DMS53 treated with DMSO at 0.1 percent for 48 hours (cell line): ENCODE data around the gene BOLA2B.
"Not testable (repeated sequence)": the region's sequence is repeated elsewhere in the genome, so short reads cannot be mapped to it uniquely, and the experiment has no call there.

Experiments
- DNase-seq: peaks from one replicate; lab custom pipeline; 2025; ENCODE audit not compliant: unreplicated experiment; lab: John Stamatoyannopoulos, UW

The BOLA2B gene

DNA sequence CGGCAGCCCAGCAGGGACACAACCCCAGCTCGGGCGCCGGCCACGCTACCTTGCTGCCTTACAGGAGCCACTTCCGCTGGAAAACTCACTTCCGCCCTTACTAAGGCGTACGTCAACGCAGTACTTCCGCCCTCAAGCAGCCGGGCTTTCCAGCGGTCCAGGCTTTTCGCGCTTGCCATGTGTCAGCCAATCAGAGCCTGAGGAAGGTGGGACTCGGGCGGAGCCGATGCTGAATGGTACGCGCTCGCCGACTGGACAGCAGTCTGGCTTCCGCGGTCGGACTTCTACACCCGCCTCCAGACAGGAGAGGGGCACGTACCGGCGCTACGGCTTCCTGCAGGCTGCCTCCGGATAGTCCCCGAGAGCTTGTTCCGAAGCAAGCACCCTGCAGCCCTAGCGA is at the start of gene BOLA2B, which contains the start of gene SLX1A:
Gene BOLA2B, minus strand, starts transcription at position 52 of the 400 bp plus-strand sequence. CDS start 71 bp downstream, outside the sequence.
Gene SLX1A, plus strand, starts transcription at position 261 of the 400 bp plus-strand sequence. CDS start 210 bp downstream, outside the sequence.
- not testable (repeated sequence) for DNase-seq

DNA sequence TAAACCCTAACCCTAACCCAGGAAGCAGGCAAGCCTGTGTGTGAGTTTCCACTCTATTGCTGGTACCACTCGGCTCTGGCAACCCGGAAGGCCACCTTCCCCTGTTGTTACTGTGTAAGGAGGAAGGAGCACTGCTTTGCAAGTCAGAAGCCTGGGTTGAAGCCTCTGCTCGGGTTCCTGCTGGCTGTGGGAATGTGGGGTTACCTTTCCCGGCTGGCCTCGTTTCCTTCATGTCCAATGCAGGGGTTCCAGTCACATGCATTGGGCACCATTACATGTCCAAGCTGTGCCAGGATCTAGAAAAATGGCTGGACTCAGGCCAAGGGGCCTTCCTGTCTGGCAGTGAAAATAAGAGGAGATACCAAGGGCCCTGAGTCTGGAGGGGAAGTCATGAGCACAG is 23.6 kb upstream of the BOLA2B start:
- DNase-seq: not testable (repeated sequence)

GRCh38 chr16:30211414-30211813 is 17.9 kb upstream of the BOLA2B start:
- DNase-seq: not testable (repeated sequence)

- not testable (repeated sequence) for DNase-seq
Measured at GRCh38 chr16:30209032-30209431, 15.6 kb upstream of the BOLA2B start.

DNA sequence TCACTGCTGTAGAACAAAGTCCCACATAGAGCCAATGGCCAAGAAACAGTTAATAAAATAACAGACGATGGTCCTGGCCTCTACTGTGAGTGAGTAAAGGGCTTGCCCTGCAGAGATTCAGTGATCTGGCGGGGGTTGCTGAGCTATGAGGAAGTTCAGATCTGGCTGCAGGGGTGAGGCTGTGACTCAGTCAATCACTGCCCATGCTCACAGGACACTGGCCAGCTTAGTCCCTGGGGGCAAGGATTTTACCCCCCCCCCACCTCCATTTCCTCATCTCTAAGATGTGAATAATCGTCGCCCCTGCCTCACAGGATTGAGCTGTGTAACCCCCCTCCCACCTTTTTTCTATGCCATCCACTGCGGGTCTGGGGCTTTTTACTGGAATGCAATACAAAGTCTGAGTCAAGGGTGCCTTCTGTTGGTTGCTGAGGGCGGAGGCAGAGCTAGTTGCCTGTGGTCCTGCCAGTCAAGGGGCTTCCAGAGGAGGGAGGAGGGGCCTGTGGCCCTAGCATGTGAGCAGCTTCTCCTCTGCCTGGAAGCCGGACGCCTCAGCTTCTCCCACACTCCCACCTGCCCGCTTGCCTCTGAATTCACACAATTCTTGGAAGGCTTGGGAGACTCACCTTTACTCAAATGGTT is 13.7 kb upstream of the BOLA2B start:
- DNase-seq: not testable (repeated sequence)

GRCh38 chr16:30206252-30206651 is 12.8 kb upstream of the BOLA2B start:
- not testable (repeated sequence) for DNase-seq

- DNase-seq: not testable (repeated sequence)
Measured at GRCh38 chr16:30205541-30206236, 12.2 kb upstream of the BOLA2B start.

- DNase-seq: not testable (repeated sequence)
Measured at GRCh38 chr16:30199608-30200343, 6.3 kb upstream of the BOLA2B start.

DNA sequence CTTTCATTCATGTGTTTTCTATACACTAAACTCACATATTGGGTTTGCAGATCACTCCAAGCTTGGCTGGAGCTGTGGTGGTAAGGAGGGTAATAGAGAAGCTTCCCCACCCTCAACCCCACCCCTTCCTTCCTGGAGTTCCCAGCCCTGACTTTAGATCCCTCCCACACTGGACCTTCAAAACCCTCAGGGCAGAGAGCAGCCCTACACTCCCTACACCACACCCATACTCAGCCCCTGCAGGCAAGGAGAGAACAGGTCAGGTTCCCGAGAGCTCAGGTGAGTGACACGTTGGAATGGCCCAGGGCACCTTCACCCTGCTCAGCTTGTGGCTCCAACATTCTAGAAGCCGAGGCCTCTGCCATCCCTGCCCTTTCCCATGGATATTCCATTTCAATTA is 5.6 kb upstream of the BOLA2B start, which contains the start of gene SULT1A3:
Gene SULT1A3, plus strand, starts transcription at position 207 of the 400 bp plus-strand sequence. CDS start 1,474 bp downstream, outside the sequence.
- DNase-seq: not testable (repeated sequence)

DNA sequence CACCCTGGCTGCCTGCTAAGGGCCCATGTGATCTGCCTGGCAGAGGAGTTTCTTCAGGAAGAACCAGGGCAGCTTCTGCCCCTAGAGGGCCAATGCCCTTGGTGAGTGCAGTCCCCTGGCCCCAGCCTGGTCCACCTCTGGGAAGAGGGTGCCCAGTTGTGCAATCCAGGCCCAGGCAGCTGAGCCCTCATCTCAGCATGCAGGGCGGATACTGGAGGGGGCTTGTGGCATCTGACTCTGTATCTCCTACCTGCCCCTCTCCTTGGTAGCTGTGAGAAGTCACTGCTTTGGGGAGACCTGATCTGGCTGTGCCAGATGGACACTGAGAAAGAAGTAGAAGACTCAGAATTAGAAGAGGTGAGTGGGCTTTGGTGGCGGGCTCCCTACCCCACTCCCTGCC is 3.5 kb upstream of the BOLA2B start:
- DNase-seq: not testable (repeated sequence)

- DNase-seq: not testable (repeated sequence)
Measured at GRCh38 chr16:30194172-30194925, 883 bp upstream of the BOLA2B start.

GRCh38 chr16:30193098-30193497 is 368 bp downstream of the BOLA2B start:
- DNase-seq: not testable (repeated sequence)

GRCh38 chr16:30191158-30191557 is 2.3 kb downstream of the BOLA2B start:
- DNase-seq: not testable (repeated sequence)

DNA sequence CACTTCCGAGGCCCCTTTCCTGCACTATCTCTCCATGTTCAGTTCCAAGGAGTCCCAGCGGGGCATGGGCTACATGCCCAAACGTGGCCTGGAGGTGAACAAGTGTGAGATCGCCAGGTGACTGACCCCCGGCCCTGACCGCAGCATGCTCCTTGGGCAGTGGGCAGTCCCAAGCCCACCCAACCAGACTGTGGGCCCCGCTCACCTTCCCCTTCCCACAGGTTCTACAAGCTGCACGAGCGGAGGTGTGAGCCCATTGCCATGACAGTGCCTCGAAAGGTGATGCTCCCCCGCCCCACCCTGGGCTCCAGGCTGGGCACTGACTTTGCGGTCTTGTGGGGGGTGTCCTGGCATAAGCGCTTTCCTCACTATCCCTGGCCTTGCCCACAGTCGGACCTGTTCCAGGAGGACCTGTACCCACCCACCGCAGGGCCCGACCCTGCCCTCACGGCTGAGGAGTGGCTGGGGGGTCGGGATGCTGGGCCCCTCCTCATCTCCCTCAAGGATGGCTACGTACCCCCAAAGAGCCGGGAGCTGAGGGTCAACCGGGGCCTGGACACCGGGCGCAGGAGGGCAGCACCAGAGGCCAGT is 5.4 kb downstream of the BOLA2B start:
- DNase-seq: no peak

GRCh38 chr16:30187556-30187865 is 6.0 kb downstream of the BOLA2B start:
- DNase-seq: no peak

DNA sequence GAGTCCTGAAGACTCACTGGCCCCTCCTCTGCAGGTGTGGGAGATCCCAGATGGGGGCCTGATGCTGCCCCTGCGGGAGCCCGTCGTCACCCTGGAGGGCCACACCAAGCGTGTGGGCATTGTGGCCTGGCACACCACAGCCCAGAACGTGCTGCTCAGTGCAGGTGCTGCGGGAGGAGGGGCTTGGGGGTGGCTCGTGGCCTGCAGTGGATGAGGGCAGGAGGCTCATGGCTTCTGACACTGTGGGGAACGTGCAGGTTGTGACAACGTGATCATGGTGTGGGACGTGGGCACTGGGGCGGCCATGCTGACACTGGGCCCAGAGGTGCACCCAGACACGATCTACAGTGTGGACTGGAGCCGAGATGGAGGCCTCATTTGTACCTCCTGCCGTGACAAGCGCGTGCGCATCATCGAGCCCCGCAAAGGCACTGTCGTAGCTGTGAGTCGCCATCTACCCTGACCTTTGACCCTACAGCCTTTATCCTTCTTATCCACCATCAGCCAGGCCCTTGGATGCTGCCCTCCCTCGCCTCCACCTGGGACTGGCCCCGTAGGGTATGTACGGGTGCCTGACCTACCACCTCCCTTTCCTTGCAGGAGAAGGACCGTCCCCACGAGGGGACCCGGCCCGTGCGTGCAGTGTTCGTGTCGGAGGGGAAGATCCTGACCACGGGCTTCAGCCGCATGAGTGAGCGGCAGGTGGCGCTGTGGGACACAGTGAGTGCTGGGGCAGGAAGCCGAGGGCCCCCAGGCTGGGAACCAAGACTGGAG is 6.5 kb downstream of the BOLA2B start:
- DNase-seq: peak; percentile 4

GRCh38 chr16:30186444-30186781 is 7.1 kb downstream of the BOLA2B start:
- DNase-seq: no peak

DNA sequence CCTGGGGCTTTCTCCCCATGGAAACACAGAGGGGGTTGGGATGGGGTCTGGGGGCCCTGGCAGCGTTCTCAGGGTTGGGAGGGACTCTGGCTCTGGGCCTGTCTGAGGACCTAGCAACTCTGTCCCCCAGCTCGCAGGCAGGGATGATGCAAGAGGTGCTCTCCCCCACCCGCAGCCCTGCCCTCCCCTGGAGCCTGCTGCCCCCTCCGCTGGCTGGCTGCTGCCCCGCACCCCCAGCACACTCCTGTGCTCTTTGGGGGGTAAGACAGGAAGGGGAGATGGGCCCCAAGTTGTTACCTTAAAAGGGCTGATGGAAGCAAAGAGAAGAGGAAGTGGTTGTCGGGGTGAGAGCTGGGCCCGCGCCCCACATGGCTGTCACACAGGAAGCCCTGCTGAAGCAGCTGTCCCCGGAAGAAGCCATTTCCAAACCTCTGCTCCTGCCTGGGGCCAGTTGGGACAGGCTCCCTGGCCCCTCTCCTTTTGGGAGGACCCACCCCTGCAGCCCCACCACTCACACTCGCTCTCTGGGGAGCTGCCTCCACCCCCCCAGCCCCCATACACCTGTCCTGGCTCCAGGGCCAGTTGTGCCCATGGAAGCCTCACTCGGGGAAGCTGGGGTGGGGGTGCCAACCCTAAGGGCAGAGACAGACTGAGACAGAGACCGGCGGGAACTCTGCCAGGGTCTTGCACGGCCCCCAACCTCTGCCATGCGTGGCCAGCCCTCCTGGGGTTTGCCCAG is 7.6 kb downstream of the BOLA2B start:
- DNase-seq: no peak
